Naive thymus-derived CD8-positive, alpha-beta T cell (primary cell): ENCODE results near the gene G6PD. TPM values are rescaled to one million over a fixed set of nuclear protein-coding genes. Genes with fewer than 3 reads are reported as not detected.
A peak's percentile ranks its signal among the peaks of the same experiment; 100 is the strongest.

Experiments
- ATAC-seq, 2 donors: fragments of 150-1000 bp; cut with Tn5 transposase in 1 of 2; sonication (Bioruptor Pico), chemical (Tn5 transposase) in 1 of 2; 1 replicate in 1 of 2; 2 replicates in 1 of 2; pipeline ENCODE4 v1.10.0; 2021; ENCODE audit warnings: mild to moderate bottlenecking in 2 of 2, moderate library complexity in 2 of 2
- POLR2A ChIA-PET: fragments of 350-600 bp; sonication (Branson Sonifier 250); formaldehyde crosslinking; loops from one replicate; lab custom pipeline; 2021; ENCODE audit warnings: antibody characterized with exemption; lab: Charles Lee
- DNase-seq, 10 donors: peaks; one replicate each; pipeline versions ENCODE4 v3.0.0 to v3.0.0-alpha.2; 2020 to 2022
- H3K27ac Mint-ChIP-seq, 10 donors: one replicate each; pipeline ENCODE4 v1.8.0; 2020 to 2022; ENCODE audit warnings: mild to moderate bottlenecking in 10 of 10, mixed read lengths in 10 of 10, moderate library complexity in 4 of 10, inconsistent platforms in 1 of 10
- H3K27me3 Mint-ChIP-seq, 5 donors: one replicate each; pipeline ENCODE4 v1.8.0; 2021 to 2022; ENCODE audit warnings: mixed read lengths in 5 of 5
- H3K36me3 Mint-ChIP-seq, 3 donors: one replicate each; pipeline ENCODE4 v1.8.0; 2020 to 2022; ENCODE audit warnings: mixed read lengths in 3 of 3, mild to moderate bottlenecking in 2 of 3, inconsistent platforms in 1 of 3
- H3K4me1 Mint-ChIP-seq, 4 donors: one replicate each; pipeline ENCODE4 v1.8.0; 2021 to 2022; ENCODE audit warnings: mixed read lengths in 4 of 4
- H3K4me3 Mint-ChIP-seq, 10 donors: one replicate each; pipeline ENCODE4 v1.8.0; 2020 to 2022; ENCODE audit warnings: mild to moderate bottlenecking in 10 of 10, mixed read lengths in 10 of 10, moderate library complexity in 6 of 10, inconsistent platforms in 1 of 10
- H3K9me3 Mint-ChIP-seq, 9 donors: one replicate each; pipeline ENCODE4 v1.8.0; 2020 to 2022; ENCODE audit warnings: mixed read lengths in 9 of 9, mild to moderate bottlenecking in 3 of 9, inconsistent platforms in 1 of 9, moderate library complexity in 1 of 9
- polyA plus RNA-seq, 3 donors: library from polyadenylated mRNA; unstranded; fragments of 300-500 nt; fragmentation: Illumina TruSeq; gene quantifications; one replicate each; pipeline ENCODE4 v1.2.3, GENCODE V29; 2021
- total RNA-seq, 8 experiments: library from RNA in 2 of 8; stranded (reverse) in 2 of 8; gene quantifications; one replicate each; pipeline ENCODE4 v1.2.3 and lab custom pipeline; 2021 to 2026

G6PD gene
- total and polyA plus RNA-seq, 5 experiments from 2014 or later = 6.9 to 59.4 (median 7.9) TPM

DNA sequence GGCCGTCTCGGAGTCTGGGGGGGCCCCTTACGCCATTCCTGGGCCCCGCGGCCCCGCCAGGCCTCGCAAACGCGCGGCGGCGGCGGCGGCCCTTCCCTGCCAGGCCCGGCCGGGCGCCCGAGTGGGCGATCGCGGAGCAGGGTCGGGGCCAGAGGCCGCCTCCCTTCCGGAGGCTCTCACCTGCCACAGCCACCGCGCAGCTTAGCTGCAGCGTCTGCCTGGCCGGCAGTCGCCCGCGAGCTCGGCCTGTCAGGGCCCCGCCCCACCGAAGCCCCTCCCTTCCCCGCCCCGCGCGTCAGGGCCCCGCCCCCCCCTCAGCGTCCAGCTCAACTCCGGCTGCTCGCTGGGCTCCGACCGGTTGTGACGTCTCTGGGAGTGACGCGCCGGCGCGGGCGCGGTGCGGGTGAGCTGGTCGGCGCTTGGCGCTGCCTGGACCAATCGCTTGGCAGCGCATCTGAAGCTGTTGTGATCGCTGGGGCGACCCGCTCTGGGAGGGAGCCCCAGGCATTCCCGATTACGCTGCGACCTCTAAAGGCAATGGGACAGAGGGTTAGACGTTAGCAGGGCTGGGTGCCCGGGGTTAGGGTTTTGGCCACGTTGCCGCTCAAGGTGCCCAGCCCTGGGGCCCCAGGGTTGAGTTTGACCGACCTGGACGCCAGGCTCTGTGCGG lies 56.1 kb downstream of the G6PD start, which contains the start of gene SLC10A3:
Gene SLC10A3 (minus strand): TSS at position 216 of the 670 bp plus-strand sequence. CDS start 1,689 bp downstream, outside the sequence.
- peaks cover 0 to 8% (median 0%) of the 10 kb centered on the region in 3 donors for H3K36me3 Mint-ChIP-seq
- H3K9me3 Mint-ChIP-seq = no peaks in the 10 kb centered on the region
- H3K4me1 Mint-ChIP-seq = peaks cover 4 to 30% (median 20%) of the 10 kb centered on the region in 4 donors
- POLR2A ChIA-PET = interaction anchor here (0.6 to 9.4 kb wide), 24 partner anchors 9 to 519 kb away, joined by 3 to 102 read pairs (median 6); partner anchors contain the start of genes ATP6AP1, EMD, FAM3A and G6PD
- peak; percentile 72 to 93 (median 81) for DNase-seq
- H3K4me3 Mint-ChIP-seq = peak within 1 kb of the TSS; percentile 83 to 93 (median 87)
- ATAC-seq = peak; percentile 80 to 83
- H3K27me3 Mint-ChIP-seq = no peaks in the 10 kb centered on the region
- H3K27ac Mint-ChIP-seq = peak within 1 kb of the TSS; percentile 73 to 96 (median 94)

DNA sequence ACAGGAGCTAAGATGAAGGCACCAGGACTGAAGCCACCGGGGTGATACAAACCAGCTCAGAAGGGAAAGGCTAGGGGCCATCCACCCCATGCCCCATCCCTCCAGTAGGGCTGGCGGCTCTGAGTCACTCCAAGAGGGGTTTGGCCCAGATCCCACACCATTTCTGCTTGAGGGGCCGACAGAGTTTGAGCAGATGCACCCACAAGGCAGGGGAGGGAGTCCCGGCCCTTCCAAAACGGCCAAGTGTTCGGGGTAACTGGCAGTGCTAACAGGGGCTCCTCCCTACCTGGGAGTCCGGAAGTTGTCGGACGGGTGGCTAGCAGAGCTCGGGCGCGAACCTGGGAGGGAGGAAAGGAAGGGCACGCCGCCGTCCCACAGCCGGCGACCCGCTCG lies 56.6 kb downstream of the G6PD start:
- H3K9me3 Mint-ChIP-seq = no peaks in the 10 kb centered on the region
- peak overlapping the region; percentile 82 to 91 (median 86) for H3K4me3 Mint-ChIP-seq
- peak in 1 of 10 donors; percentile 18 for DNase-seq
- H3K4me1 Mint-ChIP-seq = peaks cover 4 to 34% (median 20%) of the 10 kb centered on the region in 4 donors
- H3K27ac Mint-ChIP-seq = peak overlapping the region; percentile 73 to 95 (median 90)
- peak; percentile 11 to 22 for ATAC-seq
- POLR2A ChIA-PET = interaction anchor here (0.6 to 9.4 kb wide), 23 partner anchors 10 to 518 kb away, joined by 3 to 102 read pairs (median 5); partner anchors contain the start of genes ATP6AP1, EMD, FAM3A and G6PD
- peaks cover 0 to 8% (median 0%) of the 10 kb centered on the region in 3 donors for H3K36me3 Mint-ChIP-seq
- H3K27me3 Mint-ChIP-seq = no peaks in the 10 kb centered on the region

DNA sequence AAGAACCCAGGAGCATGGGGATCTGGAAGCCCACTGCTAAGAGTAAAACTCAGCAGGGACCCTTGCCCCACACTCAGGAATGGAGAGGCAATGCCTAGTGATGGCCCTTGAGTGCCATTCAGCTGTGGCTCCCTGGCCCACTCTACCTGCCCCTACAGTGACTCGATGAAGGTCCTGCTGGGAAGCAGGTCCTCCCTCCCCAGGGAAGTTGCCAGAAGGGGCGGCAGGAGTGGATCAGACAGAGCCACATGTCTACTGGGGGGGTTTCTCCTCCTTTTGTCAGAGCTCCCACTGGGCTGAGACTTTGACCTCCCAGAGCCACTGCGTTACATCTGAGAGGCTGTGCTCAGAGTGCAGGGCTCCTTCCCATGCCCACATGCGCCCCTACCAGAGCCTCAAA lies 57.5 kb downstream of the G6PD start:
- Mint-ChIP-seq H3K27me3 (no peaks in the 10 kb centered on the region), H3K9me3 (no peaks in the 10 kb centered on the region), H3K4me1 (peaks cover 4 to 39% (median 23%) of the 10 kb centered on the region in 4 donors), H3K36me3 (peaks cover 0 to 8% (median 0%) of the 10 kb centered on the region in 3 donors), H3K27ac (peak overlapping the region; percentile 73 to 95 (median 90)), H3K4me3 (peak overlapping the region; percentile 82 to 91 (median 86))
- ATAC-seq (no peak), DNase-seq (no peak)
- POLR2A ChIA-PET = interaction anchor here (0.9 to 9.4 kb wide), 8 partner anchors 9 to 517 kb away, joined by 3 to 102 read pairs (median 14); partner anchors contain the start of genes FAM3A, HCFC1, RPL10 and TMEM187

DNA sequence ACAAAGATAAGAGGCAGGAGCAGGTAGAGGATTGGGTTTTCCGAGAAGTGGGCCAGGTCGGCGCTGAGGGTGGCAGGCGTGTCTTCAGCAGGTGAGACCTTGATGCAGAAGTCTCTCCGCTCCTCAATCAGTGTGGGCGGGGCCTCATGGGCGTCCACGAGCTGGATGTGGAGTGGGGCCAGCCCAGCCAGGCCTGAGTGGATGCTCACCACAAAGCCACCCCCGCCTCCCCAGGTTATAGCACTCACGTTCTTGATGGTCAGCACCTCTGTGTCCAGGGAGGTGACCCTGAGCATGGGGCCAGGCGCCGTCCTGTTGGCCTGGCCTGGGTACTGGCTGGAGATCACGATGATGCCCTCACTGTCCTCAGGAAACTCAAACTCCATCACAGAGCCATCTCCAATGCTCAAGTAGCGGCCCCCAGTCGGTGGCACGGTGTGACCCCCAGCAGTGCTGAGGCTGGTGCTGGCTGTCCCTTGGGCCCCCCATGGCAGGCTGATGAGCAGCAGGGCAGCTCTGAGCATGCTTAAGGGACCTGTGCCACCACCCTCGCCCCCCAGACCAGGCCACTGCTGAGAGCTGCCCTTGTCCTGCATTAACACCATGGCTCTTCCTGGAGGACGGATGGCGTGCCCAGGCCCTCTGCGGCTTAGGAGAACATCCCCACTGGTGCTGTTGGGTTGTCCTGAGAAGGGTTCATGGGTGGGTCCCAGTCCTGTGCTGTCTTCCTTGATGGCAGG lies 58.1 kb downstream of the G6PD start:
- Mint-ChIP-seq H3K27ac (peak overlapping the region in 5 of 10 donors; percentile 61 to 89 (median 72)), H3K27me3 (no peaks in the 10 kb centered on the region)
- POLR2A ChIA-PET = interaction anchor here (1.4 to 9.4 kb wide), 7 partner anchors 9 to 517 kb away, joined by 3 to 102 read pairs (median 11); partner anchors contain the start of genes FAM3A, HCFC1, PLXNA3 and RPL10

DNA sequence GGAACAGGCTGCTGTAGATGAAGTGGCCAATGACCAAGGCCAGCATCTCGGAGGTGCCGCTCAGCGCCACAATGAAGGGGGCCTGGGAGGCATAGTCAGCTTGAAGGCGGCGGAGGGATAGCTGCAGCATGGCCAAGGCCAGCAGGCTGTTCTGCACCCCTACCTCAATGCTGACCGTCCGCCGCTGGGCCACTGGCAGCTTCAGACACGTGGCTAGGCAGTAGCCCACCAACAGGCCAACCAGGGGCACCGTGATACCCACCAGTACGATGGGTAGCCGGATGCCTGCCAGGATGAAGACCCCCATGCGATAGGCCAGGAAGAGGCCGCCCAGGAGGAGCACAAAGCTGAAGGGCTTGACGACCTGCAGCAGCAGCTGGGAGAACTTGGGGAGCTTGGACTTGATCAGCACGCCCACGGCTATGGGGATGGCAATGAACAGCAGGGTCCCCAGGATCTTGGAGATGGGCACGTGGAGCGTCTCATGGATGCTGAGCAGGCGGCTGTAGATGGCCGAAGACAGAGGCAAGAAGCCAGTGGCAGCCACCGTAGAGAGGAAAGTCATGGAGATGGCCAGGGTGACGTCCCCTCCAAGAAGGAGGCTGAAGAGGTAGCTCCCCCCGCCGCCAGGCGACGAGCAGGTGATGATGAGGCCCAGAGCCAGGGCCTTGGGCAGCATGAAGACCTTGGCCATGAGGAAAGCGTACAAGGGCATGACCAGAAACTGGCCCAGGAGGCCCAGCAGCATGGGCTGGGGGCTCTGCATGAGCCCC lies 58.9 kb downstream of the G6PD start:
- H3K9me3 Mint-ChIP-seq = no peaks in the 10 kb centered on the region
- no peaks in the 10 kb centered on the region for H3K27me3 Mint-ChIP-seq
- peak overlapping the region in 7 of 10 donors; percentile 5 to 90 (median 80) for H3K27ac Mint-ChIP-seq
- peaks cover 4 to 47% (median 27%) of the 10 kb centered on the region in 4 donors for H3K4me1 Mint-ChIP-seq
- ATAC-seq (no peak), DNase-seq (no peak)
- POLR2A ChIA-PET = interaction anchor here (0.5 to 9.4 kb wide), 16 partner anchors 11 to 668 kb away, joined by 3 to 102 read pairs (median 5); partner anchors contain the start of genes FAM3A, FAM50A, PLXNA3 and RPL10
- H3K4me3 Mint-ChIP-seq = peak overlapping the region in 9 of 10 donors; percentile 37 to 89 (median 76)
- H3K36me3 Mint-ChIP-seq = peaks cover 0 to 8% (median 0%) of the 10 kb centered on the region in 3 donors

More for the DNA sequence above, 58.1 kb downstream of the G6PD start:
- Mint-ChIP-seq H3K4me3 (peak overlapping the region in 7 of 10 donors; percentile 41 to 90 (median 79)), H3K36me3 (peaks cover 0 to 8% (median 0%) of the 10 kb centered on the region in 3 donors), H3K4me1 (peaks cover 4 to 43% (median 25%) of the 10 kb centered on the region in 4 donors), H3K9me3 (no peaks in the 10 kb centered on the region)
- no peak for ATAC-seq
- no peak for DNase-seq

DNA sequence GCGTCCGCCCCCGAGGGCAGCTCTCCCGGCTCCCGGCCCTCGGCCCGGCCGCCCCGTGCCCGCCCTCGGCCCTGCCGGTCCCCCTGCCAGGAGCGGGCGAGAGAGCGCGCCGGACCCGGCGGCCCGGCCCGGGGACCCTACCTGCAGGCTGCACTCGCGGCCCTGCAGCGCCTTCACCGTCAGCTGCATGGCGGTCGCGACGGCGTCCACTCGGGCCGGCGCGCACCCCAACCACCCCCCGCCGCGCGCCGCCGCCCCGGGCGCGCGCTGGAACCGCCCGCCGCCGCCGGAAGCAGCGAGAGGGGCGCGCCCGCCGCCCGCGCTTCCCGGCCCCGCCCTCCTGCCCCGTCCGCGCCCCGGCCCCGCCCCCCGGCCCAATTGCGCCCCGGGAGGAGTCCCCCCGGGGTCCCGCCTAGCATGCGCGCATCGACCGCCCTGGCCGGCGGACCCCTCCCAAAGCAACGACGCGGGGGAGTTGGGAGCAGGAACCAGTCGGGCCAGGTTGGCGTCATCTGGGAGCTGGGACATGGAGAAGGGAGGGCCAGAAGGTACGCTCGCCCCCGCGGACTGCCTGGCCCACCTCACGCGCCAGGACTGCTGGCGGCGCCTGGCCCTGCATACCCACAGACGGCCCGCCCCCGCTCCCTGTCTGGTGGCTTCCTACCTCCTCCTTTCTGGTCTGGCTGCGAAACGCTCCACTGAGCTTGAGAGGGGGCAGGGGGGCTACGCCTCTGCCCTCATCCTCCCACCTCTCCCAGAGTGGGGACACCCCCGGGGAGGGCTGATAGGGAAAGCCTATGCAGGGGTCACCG lies 60.0 kb downstream of the G6PD start, which contains the start of gene UBL4A:
Gene UBL4A (minus strand): TSS at position 220 of the 812 bp plus-strand sequence. CDS start 31 bp downstream, at position 189.
- Mint-ChIP-seq H3K4me3 (peak within 1 kb of the TSS; percentile 74 to 89 (median 76)), H3K36me3 (peaks cover 0 to 8% (median 0%) of the 10 kb centered on the region in 3 donors), H3K27me3 (no peaks in the 10 kb centered on the region), H3K9me3 (no peaks in the 10 kb centered on the region), H3K4me1 (peaks cover 4 to 52% (median 28%) of the 10 kb centered on the region in 4 donors), H3K27ac (peak within 1 kb of the TSS; percentile 43 to 90 (median 86))
- POLR2A ChIA-PET = interaction anchor here (0.5 to 9.4 kb wide), 23 partner anchors 10 to 561 kb away, joined by 3 to 102 read pairs (median 5); partner anchors contain the start of genes ARHGAP4, FAM3A, FAM50A and PLXNA3
- peak; percentile 13 to 21 for ATAC-seq
- DNase-seq = peak in 8 of 10 donors; percentile 27 to 57 (median 44)

DNA sequence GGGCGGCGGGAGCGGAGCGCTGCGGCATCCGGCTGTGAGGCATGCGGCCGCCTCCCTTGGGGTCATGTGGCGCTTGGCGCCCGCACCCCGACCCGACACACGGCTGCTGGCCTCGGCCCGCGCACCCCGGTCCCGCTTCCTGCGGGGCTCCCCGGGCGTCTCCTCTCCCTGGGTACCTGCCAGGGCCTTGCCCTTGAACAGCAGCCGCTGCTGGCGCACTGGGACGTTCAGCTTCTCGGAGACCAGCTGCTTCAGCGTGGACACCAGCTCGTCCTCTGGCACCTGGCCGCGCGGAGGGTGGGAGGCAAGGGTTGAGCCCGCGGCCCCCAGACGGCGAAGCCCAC lies 60.6 kb downstream of the G6PD start:
- H3K36me3 Mint-ChIP-seq = peaks cover 0 to 8% (median 0%) of the 10 kb centered on the region in 3 donors
- H3K27me3 Mint-ChIP-seq = no peaks in the 10 kb centered on the region
- H3K9me3 Mint-ChIP-seq = no peaks in the 10 kb centered on the region
- no peak overlapping the region for H3K27ac Mint-ChIP-seq
- ATAC-seq (peak; percentile 9 to 10), DNase-seq (peak in 8 of 10 donors; percentile 2 to 39 (median 26))
- peak overlapping the region in 6 of 10 donors; percentile 24 to 76 (median 46) for H3K4me3 Mint-ChIP-seq
- peaks cover 4 to 49% (median 29%) of the 10 kb centered on the region in 4 donors for H3K4me1 Mint-ChIP-seq
- POLR2A ChIA-PET = interaction anchor here (0.6 to 9.4 kb wide), 17 partner anchors 9 to 560 kb away, joined by 3 to 102 read pairs (median 6); partner anchors contain the start of genes ARHGAP4, FAM3A, FAM50A and PLXNA3

DNA sequence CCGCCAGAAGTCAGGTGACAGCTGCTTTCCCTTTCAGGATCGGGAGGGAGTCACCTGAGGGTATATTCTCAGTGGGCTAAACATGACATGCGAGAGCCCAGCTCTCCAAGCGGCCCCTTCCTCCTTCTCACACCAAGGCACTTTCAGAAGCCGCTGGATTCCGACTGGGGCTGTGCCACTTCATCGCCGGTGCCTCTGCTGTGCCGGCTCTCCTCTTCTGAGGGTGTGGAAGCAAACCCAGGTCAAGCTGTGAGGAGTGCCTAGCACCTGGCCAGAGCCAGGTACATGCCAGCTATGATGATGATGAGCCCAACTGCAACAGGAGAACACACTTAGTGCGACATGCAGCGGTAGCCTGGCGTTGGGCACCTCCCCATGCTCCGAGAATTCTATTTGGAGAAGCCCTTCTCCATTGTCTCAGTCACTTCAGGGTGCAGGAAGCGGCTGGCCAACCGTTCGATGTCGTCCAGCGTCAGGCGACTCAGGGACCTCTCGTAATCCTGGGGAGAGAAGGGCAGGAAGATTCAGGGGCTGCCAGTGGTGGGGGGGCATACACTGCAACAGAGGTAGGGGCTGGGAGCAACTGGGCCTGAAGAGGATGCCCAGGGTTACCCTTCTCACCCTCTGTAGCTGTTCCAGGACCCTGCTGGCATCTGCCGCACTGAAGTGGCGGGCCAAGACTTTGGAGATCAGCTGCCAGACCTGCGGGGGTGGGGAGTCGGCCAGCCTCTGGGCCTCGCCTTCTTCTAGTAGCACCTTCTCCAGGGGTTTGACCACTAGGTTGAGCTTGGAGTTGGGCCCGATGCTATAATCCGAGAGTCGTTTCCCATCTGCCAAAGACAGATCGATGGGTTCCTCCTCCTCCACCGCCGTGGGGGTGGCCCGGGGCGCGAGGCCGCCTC lies 61.2 kb downstream of the G6PD start:
- H3K4me3 Mint-ChIP-seq = peak overlapping the region; percentile 62 to 80 (median 70)
- ATAC-seq (no peak), DNase-seq (no peak)
- H3K4me1 Mint-ChIP-seq = peaks cover 4 to 44% (median 29%) of the 10 kb centered on the region in 4 donors
- peaks cover 0 to 8% (median 0%) of the 10 kb centered on the region in 3 donors for H3K36me3 Mint-ChIP-seq
- POLR2A ChIA-PET = interaction anchor here (0.6 to 9.4 kb wide), 18 partner anchors 8 to 115 kb away, joined by 3 to 102 read pairs (median 6); partner anchors contain the start of genes FAM3A, FAM50A, IKBKG and PLXNA3
- peak overlapping the region in 6 of 10 donors; percentile 17 to 74 (median 60) for H3K27ac Mint-ChIP-seq
- H3K9me3 Mint-ChIP-seq = no peaks in the 10 kb centered on the region
- H3K27me3 Mint-ChIP-seq = no peaks in the 10 kb centered on the region

DNA sequence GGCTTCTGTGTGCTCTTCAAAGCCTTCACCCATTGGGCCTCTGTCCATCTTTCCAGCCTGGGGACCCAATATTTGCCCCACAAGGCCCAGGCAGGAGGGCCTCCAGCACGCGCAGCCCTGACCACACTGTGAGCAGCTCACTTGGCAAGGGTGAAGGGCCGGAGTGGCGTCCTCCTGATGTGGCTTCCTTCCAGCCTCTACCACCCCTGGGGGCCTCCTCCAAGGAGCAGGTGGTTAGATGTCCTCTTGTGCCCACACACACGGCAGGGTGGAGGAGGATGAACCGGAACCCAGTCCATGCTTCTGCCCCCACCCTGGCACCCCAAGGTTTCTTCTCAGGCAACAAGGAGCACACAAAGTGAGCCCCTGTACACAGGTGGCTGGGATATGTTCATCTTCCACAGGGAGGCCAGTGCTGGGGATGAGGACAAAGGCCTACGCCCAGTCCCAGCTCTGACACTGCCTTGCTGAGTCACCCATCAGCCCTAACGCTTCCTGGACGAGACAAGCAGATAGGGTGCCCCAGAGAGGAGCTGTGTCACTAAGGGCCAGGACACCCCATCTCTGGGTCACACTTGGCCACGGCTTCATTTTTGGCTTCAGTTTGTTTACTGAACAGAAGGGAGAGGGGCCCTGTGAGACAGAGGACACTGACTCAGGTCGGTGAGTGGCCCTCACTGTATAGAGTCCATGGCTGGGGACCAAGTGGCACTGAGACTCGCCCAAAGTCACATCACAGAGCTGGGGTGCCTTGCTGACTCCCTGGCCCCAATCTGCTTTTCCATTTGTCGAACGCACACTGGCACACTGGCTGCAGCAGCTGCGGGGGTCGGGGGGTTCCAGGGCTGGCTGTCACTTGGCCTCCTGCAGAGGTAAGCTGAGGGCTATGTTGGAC lies 62.1 kb downstream of the G6PD start:
- H3K4me1 Mint-ChIP-seq = peaks cover 1 to 43% (median 27%) of the 10 kb centered on the region in 4 donors
- no peak for DNase-seq
- POLR2A ChIA-PET = interaction anchor here (0.6 to 9.4 kb wide), 6 partner anchors 28 to 85 kb away, joined by 3 to 102 read pairs (median 6); partner anchors contain the start of genes FAM50A, IKBKG and RPL10
- no peaks in the 10 kb centered on the region for H3K9me3 Mint-ChIP-seq
- ATAC-seq = no peak
- H3K36me3 Mint-ChIP-seq = peaks cover 0 to 8% (median 0%) of the 10 kb centered on the region in 3 donors
- peak overlapping the region in 3 of 10 donors; percentile 3 to 27 (median 20) for H3K27ac Mint-ChIP-seq
- H3K27me3 Mint-ChIP-seq = no peaks in the 10 kb centered on the region
- H3K4me3 Mint-ChIP-seq = peak overlapping the region in 7 of 10 donors; percentile 7 to 80 (median 51)
